Left renal cortex interstitium (tissue), 4 donors: ENCODE results near the gene DGCR2. TPM values are rescaled to one million over a fixed set of nuclear protein-coding genes. Genes with fewer than 3 reads are reported as not detected.

ENCODE experiments used
- DNase-seq, 4 donors: peaks; one replicate each; pipeline ENCODE4 v3.0.0-alpha.2; 2013; ENCODE audit warnings: low read depth in 4 of 4, low spot score in 2 of 4, missing footprints in 1 of 4
- polyA plus RNA-seq, 4 donors: library from polyadenylated mRNA; unstranded; fragments of 120-200 nt; gene quantifications; one replicate each; pipeline ENCODE4 v1.2.1, GENCODE V29; 2013; ENCODE audit not compliant: insufficient read length in 4 of 4

Gene DGCR2
- polyA plus RNA-seq, 4 donors = 70.7 to 96.4 (median 79.8) TPM

GRCh38 chr22:19111140-19111539 is 11.1 kb downstream of the DGCR2 start:
- no peak for DNase-seq

- no peak for DNase-seq
Measured at GRCh38 chr22:19110646-19111045, 11.6 kb downstream of the DGCR2 start.

GRCh38 chr22:19110064-19110458 is 12.2 kb downstream of the DGCR2 start:
- no peak for DNase-seq

GRCh38 chr22:19109198-19110063 is 12.8 kb downstream of the DGCR2 start:
- DNase-seq = no peak

- no peak for DNase-seq
Measured at GRCh38 chr22:19108807-19109197, 13.4 kb downstream of the DGCR2 start.

- no peak for DNase-seq
Measured at GRCh38 chr22:19107730-19108074, 14.5 kb downstream of the DGCR2 start.

GRCh38 chr22:19106886-19107729 is 15.1 kb downstream of the DGCR2 start:
- DNase-seq = no peak

- DNase-seq = no peak
Measured at GRCh38 chr22:19105867-19106802, 16.1 kb downstream of the DGCR2 start.

GRCh38 chr22:19105456-19105855 is 16.8 kb downstream of the DGCR2 start:
- no peak for DNase-seq

GRCh38 chr22:19103880-19104821 is 18.1 kb downstream of the DGCR2 start:
- no peak for DNase-seq

- DNase-seq = no peak
Measured at GRCh38 chr22:19098157-19098556, 24.1 kb downstream of the DGCR2 start.

- DNase-seq = no peak
Measured at GRCh38 chr22:19097518-19097917, 24.7 kb downstream of the DGCR2 start.

- no peak for DNase-seq
Measured at GRCh38 chr22:19096555-19096954, 25.7 kb downstream of the DGCR2 start.

GRCh38 chr22:19094393-19094997 is 27.7 kb downstream of the DGCR2 start:
- no peak for DNase-seq

GRCh38 chr22:19092725-19093124 is 29.5 kb downstream of the DGCR2 start:
- DNase-seq = no peak

- no peak for DNase-seq
Measured at GRCh38 chr22:19090586-19091127, 31.6 kb downstream of the DGCR2 start.

GRCh38 chr22:19090183-19090582 is 32.0 kb downstream of the DGCR2 start:
- no peak for DNase-seq

- DNase-seq = no peak
Measured at GRCh38 chr22:19088866-19089595, 33.2 kb downstream of the DGCR2 start.
